K562 (cell line): ENCODE data around the gene NAPEPLD. TPM values are rescaled to one million over a fixed set of nuclear protein-coding genes. Genes with fewer than 3 reads are reported as not detected.
A peak's percentile ranks its signal among the peaks of the same experiment; 100 is the strongest.

Experiments used
- CHCHD3 ChIP-seq: fragments of 250-450 bp; sonication (Bioruptor Pico); IDR thresholded peaks from 2 replicates; pipeline ENCODE4 v2.1.2; 2022; ENCODE audit warnings: mild to moderate bottlenecking
- CLOCK ChIP-seq: fragments of 250-450 bp; sonication (Bioruptor Pico); IDR thresholded peaks from 2 replicates; pipeline ENCODE4 v1.4.0; 2020; ENCODE audit warnings: mild to moderate bottlenecking, moderate library complexity, borderline replicate concordance
- CREB1 ChIP-seq, 2 experiments: sonication (generic) in 1 of 2; formaldehyde crosslinking in 1 of 2; IDR thresholded peaks; 2 replicates each; pipeline versions ENCODE4 v1.6.1 to v1.8.0; 2012 to 2022; ENCODE audit warnings: inconsistent platforms in 1 of 2, mild to moderate bottlenecking in 1 of 2, missing genetic modification reagents in 1 of 2, moderate library complexity in 1 of 2
- MEIS2 ChIP-seq: fragments of 450-650 bp; IDR thresholded peaks from 2 replicates; pipeline ENCODE4 v1.6.1; 2014; ENCODE audit warnings: mild to moderate bottlenecking; ENCODE audit not compliant: partially characterized antibody
- PCBP2 ChIP-seq: fragments of 200-400 bp; formaldehyde crosslinking; IDR thresholded peaks from 2 replicates; pipeline ENCODE4 v1.6.1; 2018; ENCODE audit warnings: low read length, low read depth, mild to moderate bottlenecking, moderate library complexity; ENCODE audit not compliant: poor library complexity, severe bottlenecking
- PHB ChIP-seq: fragments of 250-450 bp; sonication (Bioruptor Pico); IDR thresholded peaks from 2 replicates; pipeline ENCODE4 v1.5.0; 2021
- PML ChIP-seq: IDR thresholded peaks from 2 replicates; pipeline ENCODE4 v1.6.1; 2012; ENCODE audit warnings: low read length, inconsistent platforms
- POLR2AphosphoS5 ChIP-seq: IDR thresholded peaks from 2 replicates; pipeline ENCODE4 v1.6.1; 2011; ENCODE audit warnings: mild to moderate bottlenecking, low read depth, low read length, moderate library complexity; ENCODE audit not compliant: control insufficient read depth, insufficient read depth
- SAFB2 ChIP-seq: fragments of 200-400 bp; formaldehyde crosslinking; IDR thresholded peaks from 2 replicates; pipeline ENCODE4 v1.6.1; 2018; ENCODE audit warnings: borderline replicate concordance, low read length, low read depth, moderate library complexity; ENCODE audit not compliant: severe bottlenecking
- SMARCE1 ChIP-seq: fragments of 450-650 bp; IDR thresholded peaks from 2 replicates; pipeline ENCODE4 v1.7.1; 2016; ENCODE audit warnings: mild to moderate bottlenecking
- SRSF3 ChIP-seq: fragments of 200-400 bp; formaldehyde crosslinking; IDR thresholded peaks from 2 replicates; pipeline ENCODE4 v1.6.1; 2016; ENCODE audit warnings: mild to moderate bottlenecking, low read length, moderate library complexity; ENCODE audit not compliant: insufficient read depth
- SUPT5H ChIP-seq: fragments of 450-650 bp; IDR thresholded peaks from 2 replicates; pipeline ENCODE4 v1.6.1; 2016
- TCF3 ChIP-seq: sonication (generic); formaldehyde crosslinking; IDR thresholded peaks from 2 replicates; pipeline ENCODE4 v1.4.0; 2020; ENCODE audit warnings: mild to moderate bottlenecking, missing genetic modification reagents
- TRIM24 ChIP-seq, 2 experiments: fragments of 450-650 bp; IDR thresholded peaks; 2 replicates each; pipeline ENCODE4 v1.6.1; 2016
- ZNF165 ChIP-seq: fragments of 250-450 bp; sonication (Bioruptor Pico); IDR thresholded peaks from 2 replicates; pipeline ENCODE4 v1.4.0; 2020; ENCODE audit warnings: borderline replicate concordance
- polyA plus RNA-seq, 8 experiments: library from polyadenylated mRNA; depleted of rRNA in 4 of 8; stranded (reverse) in 5 of 8; unstranded in 3 of 8; fragments of >200 nt; fragmentation: Nextera tagmentation in 2 of 8; fragmentation: Illumina TruSeq in 1 of 8; extraction: Ambion mirVana in 2 of 8; extraction: Trizol in 1 of 8; gene quantifications; 2 replicates each; pipeline versions ENCODE4 v1.2.1 to v1.2.3, GENCODE V29; 2011 to 2014; ENCODE audit warnings: inconsistent platforms in 1 of 8, missing spikeins in 1 of 8
- total RNA-seq, 7 experiments: library from RNA; depleted of rRNA in 6 of 7; stranded (reverse); fragments of >200 nt in 6 of 7; fragmentation: Illumina TruSeq in 2 of 7; extraction: Trizol in 2 of 7; gene quantifications; 2 replicates each; pipeline versions ENCODE4 v1.2.1 to v1.2.3, GENCODE V29; 2011 to 2021; ENCODE audit warnings: low replicate concordance in 1 of 7
- TF ChIP-seq, protein P1 (sequence below): fragments of 250-450 bp; sonication (Bioruptor Pico); IDR thresholded peaks from 2 replicates; pipeline ENCODE4 v1.8.0; 2021; ENCODE audit warnings: mild to moderate bottlenecking, moderate library complexity
- TF ChIP-seq, protein P2 (sequence below), 2 experiments: fragments of 450-650 bp; formaldehyde crosslinking in 1 of 2; IDR thresholded peaks; 2 replicates each; pipeline versions ENCODE4 v1.4.0 to v1.6.1; 2014 to 2020; ENCODE audit warnings: mild to moderate bottlenecking in 2 of 2, borderline replicate concordance in 1 of 2, low read depth in 1 of 2

NAPEPLD gene
- total and polyA plus RNA-seq, 9 of the 15 experiments (the other 6 are each of a cell fraction or from before 2014, with no cell fraction given): 3.2 to 11.0 (median 7.5) TPM

GRCh38 chr7:103150192-103150591 lies 1.3 kb upstream of the NAPEPLD start (continued):
- TF ChIP-seq PCBP2 (no peak), CHCHD3 (no peak), POLR2AphosphoS5 (peak; percentile 72), CREB1 (IDR thresholded peaks at IDR 0.05) (peak; percentile 17; the same call in 1 of the 2 replicates), CREB1 (CRISPR knock-in tag; IDR thresholded peaks at IDR 0.05) (no peak), SRSF3 (no peak), TCF3 (peak; percentile 80), SUPT5H (no peak), SAFB2 (no peak), SMARCE1 (peak; percentile 34; the same call in 1 of the 2 replicates), PML (peak; percentile 54; the same call in 1 of the 2 replicates), CLOCK (CRISPR knock-in tag) (no peak), TRIM24 (IDR thresholded peaks at IDR 0.05) (peak in 1 of 2 experiments; percentile 71; a peak in 3 of 4 replicates), MEIS2 (no peak), ZNF165 (no peak), PHB (no peak)
- TF ChIP-seq, protein P1, sequence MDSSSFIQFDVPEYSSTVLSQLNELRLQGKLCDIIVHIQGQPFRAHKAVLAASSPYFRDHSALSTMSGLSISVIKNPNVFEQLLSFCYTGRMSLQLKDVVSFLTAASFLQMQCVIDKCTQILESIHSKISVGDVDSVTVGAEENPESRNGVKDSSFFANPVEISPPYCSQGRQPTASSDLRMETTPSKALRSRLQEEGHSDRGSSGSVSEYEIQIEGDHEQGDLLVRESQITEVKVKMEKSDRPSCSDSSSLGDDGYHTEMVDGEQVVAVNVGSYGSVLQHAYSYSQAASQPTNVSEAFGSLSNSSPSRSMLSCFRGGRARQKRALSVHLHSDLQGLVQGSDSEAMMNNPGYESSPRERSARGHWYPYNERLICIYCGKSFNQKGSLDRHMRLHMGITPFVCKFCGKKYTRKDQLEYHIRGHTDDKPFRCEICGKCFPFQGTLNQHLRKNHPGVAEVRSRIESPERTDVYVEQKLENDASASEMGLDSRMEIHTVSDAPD (CRISPR knock-in tag): no peak
- TF ChIP-seq, protein P2, sequence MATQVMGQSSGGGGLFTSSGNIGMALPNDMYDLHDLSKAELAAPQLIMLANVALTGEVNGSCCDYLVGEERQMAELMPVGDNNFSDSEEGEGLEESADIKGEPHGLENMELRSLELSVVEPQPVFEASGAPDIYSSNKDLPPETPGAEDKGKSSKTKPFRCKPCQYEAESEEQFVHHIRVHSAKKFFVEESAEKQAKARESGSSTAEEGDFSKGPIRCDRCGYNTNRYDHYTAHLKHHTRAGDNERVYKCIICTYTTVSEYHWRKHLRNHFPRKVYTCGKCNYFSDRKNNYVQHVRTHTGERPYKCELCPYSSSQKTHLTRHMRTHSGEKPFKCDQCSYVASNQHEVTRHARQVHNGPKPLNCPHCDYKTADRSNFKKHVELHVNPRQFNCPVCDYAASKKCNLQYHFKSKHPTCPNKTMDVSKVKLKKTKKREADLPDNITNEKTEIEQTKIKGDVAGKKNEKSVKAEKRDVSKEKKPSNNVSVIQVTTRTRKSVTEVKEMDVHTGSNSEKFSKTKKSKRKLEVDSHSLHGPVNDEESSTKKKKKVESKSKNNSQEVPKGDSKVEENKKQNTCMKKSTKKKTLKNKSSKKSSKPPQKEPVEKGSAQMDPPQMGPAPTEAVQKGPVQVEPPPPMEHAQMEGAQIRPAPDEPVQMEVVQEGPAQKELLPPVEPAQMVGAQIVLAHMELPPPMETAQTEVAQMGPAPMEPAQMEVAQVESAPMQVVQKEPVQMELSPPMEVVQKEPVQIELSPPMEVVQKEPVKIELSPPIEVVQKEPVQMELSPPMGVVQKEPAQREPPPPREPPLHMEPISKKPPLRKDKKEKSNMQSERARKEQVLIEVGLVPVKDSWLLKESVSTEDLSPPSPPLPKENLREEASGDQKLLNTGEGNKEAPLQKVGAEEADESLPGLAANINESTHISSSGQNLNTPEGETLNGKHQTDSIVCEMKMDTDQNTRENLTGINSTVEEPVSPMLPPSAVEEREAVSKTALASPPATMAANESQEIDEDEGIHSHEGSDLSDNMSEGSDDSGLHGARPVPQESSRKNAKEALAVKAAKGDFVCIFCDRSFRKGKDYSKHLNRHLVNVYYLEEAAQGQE (IDR thresholded peaks at IDR 0.05; ENCODE audit: borderline replicate concordance): no peak
- TF ChIP-seq, protein P2 (CRISPR knock-in tag; IDR thresholded peaks at IDR 0.05; ENCODE audit: low read depth): no peak
